OCI-M2 (cell line): ENCODE results near the gene PDE6B.
"Not testable (repeated sequence)": the region's sequence is repeated elsewhere in the genome, so short reads cannot be mapped to it uniquely, and the experiment has no call there.

Source experiments
- DNase-seq: peaks from one replicate; lab custom pipeline; 2025; ENCODE audit not compliant: unreplicated experiment; lab: John Stamatoyannopoulos, UW

PDE6B gene

DNA sequence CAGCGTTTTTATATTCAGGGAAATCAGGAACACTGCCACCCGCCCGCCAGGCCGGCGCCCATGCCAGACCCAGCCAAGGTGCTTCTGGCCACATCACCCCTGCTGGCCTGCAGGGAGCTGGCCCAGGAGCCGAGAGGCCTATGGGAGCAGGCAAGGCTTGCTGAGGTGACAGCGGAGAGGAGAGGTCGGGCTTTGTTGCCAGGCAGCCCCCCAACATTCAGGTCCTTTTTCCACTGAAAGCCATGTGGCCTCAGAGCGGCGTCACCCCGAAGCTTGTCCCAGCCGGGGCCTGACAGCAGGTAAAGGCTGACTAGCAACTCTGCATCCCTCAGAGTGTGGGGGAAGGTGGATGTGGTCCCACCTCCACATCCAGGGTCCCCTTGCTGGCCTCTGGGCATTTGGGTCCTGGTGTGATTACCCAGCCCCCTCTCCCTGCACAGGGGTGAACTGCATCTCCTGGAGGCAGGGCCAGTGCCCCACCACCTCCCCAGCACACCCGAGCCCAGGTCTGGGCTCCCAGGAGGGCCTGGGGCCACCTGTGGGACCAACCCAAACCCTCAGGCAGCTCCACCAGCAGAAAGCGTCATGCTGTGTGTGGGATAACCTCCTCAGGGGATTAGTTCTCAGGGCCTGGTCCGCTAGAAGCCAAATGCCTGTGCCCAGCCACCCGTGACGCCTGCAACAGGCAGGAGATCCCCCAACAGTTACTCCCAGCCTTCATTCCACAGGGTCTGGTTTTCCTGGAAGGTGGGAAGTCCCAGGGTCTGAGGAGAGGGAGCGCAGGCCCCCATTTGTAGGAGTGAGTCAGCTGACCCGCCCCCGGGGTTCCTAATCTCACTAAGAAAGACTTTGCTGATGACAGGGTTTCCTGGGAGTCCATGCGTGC, at the start of gene PDE6B:
TSS of gene PDE6B (plus strand) at position 869 of the 886 bp plus-strand sequence. CDS start 54 bp downstream, outside the sequence.
- no peak for DNase-seq

DNA sequence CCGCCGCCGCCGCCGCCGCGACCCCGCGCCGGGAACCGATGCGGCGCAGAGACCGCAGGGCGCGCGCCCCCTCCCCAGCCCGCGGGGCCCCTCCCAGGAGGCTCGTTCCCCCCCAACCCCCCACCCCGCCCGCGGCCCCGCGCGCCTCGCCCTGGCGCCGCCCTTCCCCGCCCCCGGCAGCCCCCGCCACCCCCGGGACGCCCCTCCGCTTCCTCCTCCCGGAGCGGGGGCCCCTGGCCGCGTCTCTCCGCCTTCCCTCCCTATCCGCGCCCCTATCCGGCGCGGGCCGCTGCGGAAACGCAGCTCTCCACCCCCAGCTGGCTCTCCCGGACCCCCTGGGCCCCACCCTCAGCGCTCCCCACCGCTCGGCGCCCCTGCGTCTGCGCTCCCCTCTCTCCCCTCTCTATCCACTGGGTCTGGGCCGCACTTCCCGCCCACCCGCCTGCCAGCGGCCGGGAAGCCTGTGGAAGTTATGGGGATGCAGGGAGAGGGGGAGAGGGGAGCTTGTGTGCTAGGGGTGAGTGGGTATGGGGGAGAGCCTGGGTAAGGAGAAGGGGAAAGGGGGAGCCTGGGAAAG, 49.0 kb upstream of the PDE6B start, which contains the start of gene TMEM271:
TSS of gene TMEM271 (minus strand) at position 51 of the 577 bp plus-strand sequence. CDS start 233 bp downstream, outside the sequence.
- no peak for DNase-seq

DNA sequence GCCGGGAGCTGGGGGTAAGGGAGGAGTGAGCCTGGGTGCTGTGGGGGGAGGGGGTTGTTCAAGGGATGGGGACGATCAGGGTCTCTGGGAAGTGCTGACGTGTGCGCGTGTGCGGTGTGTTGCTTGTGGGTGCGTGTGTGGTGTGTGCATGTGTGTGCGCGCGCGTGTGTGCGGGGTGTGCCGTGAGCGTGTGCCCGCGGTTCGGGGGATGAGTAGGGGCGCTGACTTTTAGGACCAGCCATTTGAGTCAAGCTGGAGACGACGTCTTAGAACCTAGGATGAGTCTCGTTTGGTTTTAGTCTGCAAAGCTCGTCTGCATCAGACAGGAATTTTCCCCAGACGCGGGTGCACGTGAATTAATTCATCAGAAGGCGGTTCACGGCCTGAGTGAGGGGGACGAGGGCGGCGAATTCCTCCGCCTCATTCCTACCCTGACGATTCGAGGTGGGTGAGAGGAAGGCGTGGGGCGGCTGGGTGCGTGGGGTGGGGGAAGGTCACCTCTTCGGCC, 48.3 kb upstream of the PDE6B start:
- DNase-seq: no peak

DNA sequence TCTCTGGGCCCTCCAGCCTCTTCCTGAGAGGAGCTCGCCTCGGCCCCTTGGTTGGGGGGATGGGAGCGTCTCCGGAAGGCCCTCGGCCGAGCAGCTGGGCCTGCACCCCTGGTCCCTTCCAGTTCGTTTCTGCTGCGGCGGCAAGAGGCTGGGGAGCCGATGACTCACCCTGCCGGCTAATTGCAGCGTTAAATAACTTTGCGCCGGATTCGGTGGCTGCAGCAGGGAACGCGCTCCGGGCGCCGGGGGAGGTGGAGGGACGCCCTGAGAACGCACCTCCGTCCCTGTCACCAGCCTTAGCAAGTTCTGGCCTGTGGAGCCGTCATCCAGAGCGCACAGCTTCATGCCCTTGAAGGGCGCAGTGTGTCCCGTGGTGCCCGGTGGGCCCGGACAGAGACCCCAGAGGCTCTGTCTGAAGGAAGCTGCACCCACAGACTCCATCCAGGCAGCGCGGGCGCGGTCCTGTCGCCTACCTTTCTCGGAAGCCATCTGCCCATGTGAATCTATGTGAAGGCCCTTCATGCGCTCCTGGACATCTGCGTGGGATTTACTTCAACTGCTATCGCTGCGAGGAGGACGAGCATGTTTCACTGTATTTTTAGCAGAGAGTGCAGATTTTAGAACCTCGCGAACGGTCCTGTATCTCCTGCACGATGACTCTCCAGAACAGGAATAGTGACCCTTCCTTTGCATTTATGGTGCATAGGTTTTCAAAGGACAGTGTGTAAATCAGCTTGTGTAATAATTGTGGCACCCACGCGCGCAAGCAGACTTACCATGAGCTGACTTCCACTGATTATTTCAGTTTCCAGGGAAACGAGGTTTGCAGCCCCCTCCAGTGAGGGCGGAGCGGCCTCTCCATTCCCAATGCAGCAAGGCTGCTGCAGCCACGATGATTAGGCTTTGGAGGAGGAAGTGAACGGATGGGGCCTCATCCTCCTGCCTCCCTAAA, 47.6 kb upstream of the PDE6B start:
- DNase-seq: no peak

DNA sequence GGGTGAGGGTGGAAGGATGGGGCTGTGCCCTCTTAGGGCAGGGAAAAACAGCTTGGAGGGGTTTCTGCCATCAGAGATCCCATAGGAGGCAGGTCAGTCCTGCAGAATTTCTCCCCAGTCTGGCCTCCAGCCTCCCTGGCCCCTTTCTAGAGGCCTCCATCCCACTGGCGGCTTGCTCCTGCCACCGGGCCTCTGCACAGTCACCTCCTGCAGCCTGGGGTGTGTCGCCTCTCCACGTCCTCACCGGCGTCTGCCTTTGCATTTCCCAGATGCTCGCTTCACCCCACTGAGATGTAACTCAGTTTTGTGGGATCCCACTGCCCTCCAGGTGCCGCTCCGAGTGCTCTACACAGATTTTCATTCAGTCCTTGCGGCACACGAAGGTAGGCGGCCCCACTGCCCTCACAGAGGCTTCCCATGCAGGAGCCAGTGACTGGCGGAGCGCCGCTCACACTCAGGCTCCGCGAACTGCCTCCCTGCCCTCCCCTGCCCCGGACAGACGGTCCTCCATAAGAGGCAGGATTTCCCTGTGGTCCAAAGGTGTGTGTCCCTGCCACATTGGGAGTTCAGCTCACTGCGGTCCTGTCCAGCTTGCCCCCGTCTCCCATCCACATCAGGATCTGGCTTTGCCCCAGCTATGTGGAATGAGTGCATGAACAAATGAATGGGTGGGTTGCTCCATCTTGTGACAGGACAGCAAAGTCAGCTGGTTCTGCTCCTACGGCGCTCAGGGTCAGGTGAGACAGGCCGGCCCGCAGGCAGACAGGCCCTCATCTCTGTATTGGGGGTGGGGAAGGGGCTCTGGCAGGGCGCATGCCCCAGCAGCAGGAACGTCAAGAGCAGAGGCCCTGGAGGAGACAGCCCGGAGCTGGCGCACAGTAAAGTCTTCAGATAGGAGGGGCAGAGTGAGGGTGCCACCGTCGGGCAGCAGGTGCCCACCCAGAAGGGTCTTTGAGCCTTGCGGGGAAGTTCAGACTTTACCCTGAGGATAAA, 46.6 kb upstream of the PDE6B start:
- DNase-seq: no peak

DNA sequence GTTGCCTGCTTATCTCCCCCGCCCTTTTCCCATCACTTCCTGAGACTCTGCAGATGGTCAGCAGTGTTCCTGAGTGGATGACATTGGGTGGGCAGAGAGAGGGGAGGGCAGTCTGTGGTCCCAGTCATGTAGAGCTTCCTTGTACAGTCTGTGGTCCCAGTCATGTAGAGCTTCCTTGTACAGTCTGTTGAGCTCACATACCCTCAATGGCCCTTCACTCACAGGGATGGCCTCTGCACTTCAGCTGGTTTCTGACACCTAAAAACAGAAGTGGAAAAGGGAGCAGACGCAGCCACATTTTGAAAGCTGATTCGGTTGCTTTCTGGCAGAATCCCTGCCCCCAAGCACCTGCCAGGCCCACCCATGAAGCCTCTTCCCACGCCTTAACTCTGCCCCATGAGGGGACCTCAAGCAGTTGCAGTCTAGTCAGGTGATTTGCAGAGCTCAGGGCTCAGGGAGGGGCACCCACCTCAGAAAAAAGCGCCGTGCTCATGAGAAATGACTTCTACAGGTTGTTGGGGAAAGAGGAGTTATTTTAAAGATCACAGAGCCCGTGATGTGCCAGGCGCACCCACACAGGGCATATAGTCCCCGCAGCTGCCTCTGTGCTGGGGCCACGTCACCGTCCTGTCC, 45.7 kb upstream of the PDE6B start:
- no peak for DNase-seq

DNA sequence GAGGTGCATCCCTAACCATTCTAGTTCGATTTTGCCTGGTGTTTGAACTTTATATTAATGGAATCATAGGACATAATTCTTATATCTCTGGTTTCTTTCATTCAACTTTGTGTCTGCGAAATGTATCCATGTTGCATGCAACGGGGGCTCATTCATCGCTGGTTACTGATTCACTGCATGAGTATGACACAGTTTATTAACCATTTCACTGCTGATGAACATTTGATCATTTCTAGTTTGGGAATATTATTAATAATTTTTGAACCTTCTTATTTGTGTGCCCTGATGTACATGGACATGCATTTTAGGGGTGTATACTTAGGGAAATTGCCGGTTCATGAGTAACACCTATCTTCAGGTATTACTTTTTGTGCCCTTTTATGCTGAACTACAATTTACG, 44.2 kb upstream of the PDE6B start:
- no peak for DNase-seq

DNA sequence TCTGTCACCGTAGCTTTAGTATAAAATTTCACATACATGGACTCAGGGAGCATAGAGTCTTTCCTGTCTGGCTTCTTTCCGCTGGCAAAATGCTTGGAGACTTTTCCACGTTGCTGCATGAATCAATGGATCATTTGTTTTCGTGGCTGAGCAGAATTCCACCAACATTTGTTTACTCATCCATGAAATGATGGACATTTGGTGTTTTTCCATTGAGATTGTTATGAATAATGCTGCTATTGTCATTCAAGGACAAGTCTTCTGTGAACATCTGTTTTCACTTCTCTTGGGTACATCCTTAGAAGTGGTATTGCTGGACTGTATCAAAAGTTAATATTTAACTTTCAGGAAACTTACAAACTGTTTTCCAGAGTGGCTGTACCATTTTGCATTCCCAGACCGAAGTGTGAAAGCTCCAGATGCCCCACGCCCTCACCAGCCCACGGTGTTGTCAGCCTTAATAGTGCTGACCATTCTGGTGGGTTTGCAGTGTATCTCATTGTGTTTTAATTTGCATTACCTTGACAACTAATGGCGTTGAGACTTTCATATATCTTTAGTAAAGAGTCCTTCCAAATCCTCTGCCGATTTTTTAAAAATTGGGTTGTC, 43.5 kb upstream of the PDE6B start:
- DNase-seq: no peak

DNA sequence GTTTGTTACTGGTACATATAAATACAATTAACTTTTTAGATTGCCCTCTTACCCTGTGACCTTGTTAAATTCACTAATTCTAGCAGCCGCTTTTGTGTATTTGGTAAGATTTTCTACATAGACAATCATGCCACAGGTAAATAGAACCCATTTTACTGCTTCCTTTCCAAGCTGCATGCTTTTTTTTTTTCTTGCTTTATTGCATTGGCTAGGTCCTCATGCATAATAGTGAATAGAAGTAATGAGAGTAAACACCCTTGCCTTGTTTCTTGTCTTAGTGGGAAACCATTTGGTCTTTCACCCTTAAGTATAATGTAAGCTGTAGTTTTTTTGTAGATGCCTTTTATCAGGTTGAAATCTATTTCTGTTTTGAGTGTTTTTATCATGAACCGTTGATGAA, 41.6 kb upstream of the PDE6B start:
- no peak for DNase-seq

DNA sequence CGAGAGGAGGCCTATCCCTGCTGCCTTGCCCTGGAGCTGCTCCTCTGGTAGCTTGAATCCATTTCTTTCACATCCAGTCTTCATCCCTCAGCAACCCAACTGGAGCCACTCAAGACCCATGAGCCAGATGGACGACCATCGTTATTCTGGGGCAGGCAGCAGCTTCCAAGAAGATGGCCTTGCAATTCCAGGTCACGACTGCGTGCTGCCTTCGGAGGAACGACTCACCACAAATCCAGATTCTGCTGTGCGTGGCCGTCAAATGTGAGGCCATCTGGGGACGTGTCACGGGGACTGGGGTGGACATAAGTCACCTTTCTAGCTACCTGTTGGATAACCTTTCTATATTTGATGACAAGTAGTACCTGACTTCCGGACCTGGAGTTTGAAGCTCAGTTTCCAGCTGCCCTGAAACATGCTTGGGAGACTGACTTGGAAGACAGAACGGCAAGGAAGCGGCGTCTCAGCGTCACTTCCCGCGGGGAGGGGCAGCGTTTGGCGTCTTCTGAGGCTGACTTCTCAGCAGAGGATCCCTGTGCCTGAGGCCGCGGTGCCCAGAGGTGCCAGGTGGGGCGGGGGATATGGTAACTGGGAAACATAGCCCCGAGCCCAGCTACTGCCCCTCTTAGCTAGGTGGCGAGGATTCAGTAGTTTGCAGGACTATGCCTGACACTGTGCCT, 37.6 kb upstream of the PDE6B start:
- no peak for DNase-seq

DNA sequence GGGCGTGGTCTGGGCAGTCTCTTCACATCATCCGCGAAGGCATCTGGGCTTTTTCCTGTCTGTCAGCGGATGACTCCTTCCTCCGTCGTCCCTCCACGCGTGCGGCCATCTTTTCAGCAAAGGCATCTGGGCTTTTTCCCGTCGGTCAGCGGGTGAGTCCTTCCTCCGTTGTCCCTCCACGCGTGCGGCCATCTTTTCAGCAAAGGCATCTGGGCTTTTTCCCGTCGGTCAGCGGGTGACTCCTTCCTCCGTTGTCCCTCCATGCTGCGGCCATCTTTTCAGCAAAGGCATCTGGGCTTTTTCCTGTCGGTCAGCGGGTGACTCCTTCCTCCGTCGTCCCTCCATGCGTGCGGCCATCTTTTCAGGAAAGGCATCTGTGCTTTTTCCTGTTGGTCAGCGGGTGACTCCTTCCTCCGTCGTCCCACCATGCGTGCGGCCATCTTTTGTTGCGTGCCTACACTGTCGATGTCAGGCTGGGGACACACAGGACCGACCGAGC, 37.0 kb upstream of the PDE6B start:
- no peak for DNase-seq

DNA sequence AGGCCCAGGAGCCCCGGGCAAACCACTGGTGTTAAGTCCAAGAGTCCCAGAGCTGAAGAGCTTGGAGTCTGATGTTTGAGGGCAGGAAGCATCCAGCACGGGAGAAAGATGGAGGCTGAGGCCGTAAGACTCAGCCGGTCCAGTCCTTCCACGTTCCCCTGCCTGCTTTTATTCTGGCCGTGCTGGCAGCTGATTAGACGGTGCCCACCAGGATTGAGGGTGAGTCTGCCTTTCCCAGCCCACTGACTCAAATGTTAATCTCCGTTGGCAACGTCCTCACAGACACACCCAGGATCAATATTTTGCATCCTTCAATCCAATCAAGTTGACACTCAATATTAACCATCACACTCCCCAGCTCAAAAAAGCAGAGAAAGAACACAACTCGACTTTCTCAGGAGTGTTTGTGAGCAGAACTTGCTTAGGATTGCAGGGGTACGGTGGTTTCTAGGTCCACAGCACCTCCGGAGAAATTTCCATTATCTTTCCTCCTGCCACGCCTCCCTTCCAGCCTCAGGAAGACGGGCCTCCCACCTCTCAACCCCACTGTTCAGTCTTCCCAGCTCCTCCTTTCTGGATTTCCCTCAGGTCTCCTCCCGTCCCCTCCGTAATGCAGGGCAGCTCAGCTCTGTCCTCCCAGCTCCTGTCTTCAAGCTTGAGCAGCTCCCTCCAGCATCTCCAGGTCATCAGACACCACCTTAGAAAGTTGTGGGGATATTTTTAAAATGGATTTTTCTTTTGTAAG, 36.0 kb upstream of the PDE6B start:
- no peak for DNase-seq

DNA sequence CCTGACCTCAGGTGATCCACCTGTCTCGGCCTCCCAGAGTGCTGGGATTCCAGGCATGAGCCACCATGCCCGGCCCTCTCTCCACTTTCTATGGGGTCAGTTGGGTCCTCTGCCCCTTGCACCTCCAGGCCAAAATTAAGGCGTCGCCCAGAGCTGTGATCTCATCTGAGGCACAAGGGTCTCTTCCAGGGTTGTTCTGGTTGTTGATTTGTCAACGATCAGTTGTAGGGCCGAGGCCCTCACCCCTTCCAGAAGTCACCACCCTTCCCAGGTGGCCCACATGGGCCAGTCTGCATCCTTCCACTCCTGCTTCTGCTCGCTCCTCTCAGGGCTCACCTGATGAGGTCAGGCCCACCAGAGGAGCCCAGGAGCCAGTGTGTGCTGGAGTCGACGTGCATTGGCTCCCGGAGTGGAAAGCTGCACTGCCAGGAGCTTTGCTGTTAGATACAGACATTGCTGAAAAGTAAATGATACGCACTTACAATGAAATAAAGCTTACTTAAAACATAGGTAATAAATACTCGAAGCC, 35.0 kb upstream of the PDE6B start:
- no peak for DNase-seq

DNA sequence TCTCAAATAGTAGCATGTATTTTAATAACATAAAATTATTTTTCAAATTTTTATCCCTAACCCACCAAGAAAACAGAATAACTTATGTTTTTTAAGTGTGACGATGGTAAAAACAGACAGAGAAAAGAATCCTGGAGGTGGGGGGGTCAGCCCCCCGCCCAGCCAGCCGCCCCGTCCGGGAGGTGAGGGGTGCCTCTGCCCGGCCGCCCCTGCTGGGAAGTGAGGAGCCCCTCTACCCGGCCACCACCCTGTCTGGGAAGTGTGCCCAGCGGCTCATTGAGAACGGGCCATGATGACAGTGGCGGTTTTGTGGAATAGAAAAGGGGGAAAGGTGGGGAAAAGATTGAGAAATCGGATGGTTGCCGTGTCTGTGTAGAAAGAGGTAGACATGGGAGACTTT, 33.2 kb upstream of the PDE6B start:
- not testable (repeated sequence) for DNase-seq

DNA sequence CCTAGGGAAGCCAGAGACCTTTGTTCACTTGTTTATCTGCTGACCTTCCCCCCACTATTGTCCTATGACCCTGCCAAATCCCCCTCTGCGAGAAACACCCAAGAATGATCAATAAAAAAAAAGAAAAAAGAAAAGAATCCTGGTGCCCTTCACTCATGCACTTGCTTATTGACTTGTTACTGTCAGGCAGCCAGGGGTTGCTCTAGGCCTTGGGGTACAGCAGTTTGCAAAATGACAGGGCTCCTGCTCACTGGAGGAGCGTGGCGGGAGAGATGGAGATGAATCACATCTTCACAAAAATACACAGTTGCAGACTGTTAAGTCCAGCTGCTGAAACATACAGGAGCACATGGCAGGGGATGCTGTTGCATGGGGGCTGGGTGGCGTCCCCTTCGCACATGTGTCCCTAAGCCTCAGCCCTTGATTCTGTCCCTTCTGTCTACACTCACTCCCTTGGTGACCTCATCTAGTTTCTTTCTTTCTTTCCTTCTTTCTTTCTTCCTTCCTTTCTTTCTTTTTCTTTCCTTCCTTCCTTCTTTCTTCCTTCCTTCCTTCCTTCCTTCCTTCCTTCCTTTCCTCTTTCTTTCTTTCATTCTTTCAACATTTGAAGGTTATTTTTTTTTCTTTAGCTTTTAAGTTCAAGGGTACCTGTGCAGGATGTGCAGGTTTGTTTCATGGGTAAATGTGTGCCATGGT, 32.4 kb upstream of the PDE6B start:
- no peak for DNase-seq

DNA sequence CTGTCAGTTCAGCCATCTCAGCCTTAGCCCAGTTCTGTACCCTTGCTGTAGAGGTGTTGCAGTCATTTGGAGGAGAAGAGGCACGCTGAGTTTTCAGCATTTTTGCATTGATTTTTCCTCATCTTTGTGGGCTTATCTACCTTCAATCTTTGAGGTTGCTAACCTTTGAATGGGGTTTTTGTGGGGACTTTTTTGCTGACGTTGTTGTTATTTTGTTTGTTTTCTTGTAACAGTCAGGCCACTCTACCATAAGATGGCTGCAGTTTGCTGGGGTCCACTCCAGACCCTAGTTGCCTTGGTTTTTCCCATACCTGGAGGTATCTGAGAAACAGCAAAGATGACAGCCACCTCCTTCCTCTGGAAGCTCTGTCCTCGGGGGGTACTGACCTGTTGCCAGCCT, 26.4 kb upstream of the PDE6B start:
- DNase-seq: no peak

DNA sequence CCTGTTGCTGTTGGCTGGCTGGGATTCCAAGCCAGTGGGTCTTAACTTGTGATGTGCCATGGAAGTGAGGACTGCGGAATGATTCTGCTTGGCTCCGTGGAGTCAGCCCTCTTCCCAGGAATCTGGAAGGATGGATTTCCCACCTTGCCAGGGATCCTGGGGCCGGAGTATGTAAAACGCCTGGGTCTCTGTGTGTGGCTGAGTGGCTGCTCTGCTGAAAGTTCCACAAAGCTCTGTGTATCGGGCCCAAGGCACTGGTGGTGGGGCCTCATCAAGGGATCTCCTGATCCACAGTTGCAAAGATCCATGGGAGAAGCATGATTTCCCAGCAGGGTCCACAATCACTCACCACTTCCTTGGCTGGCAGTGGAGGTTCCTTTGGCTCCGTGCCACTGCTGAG, 25.2 kb upstream of the PDE6B start:
- DNase-seq: no peak
